Glomerular visceral epithelial cell (primary cell): Measurements from ENCODE around the gene SMARCD2.
"Not testable (repeated sequence)": the region's sequence is repeated elsewhere in the genome, so short reads cannot be mapped to it uniquely, and the experiment has no call there.

Experiments
- DNase-seq: peaks from one replicate; pipeline ENCODE4 v3.0.0-alpha.2; 2016; ENCODE audit errors: extremely low spot score

Gene SMARCD2

DNA sequence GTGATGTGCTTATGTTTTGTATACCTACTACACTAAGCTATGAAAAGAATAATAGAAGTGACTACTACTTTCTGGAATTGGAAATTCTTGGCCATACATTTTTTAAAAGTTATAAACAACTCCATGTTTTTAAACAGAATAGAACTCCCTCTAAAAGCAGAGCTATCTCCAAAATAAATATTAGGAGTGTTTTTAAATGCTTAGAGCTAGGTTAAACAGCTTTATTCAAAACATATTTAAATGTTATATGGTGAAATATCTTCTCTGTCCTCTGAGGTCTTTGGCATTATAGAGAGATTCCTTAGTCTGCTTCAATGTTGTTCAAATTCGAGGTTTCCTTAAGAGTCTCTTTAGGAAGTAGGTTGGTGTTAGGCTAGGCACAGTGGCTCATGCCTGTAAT lies 38.2 kb downstream of the SMARCD2 start:
- DNase-seq: no peak

DNA sequence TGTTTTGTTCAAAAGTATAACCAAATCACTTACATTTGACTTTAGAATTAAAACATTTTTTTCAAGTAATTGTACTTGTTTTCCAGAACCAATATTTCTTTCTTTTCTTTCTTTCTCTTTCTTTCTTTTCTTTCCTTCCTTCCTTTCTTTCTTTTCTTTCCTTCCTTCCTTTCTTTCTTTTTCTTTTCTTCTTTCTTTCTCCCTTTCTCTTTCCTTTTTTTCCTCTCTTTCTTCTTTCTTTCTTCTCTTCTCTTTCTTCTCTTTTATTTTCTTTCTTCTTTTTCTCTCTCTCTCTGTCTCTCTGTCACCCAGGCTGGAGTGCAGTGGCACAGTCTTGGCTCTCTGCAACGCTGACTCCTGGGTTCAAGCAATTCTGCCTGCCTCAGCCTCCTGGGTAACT lies 41.7 kb downstream of the SMARCD2 start:
- no peak for DNase-seq

DNA sequence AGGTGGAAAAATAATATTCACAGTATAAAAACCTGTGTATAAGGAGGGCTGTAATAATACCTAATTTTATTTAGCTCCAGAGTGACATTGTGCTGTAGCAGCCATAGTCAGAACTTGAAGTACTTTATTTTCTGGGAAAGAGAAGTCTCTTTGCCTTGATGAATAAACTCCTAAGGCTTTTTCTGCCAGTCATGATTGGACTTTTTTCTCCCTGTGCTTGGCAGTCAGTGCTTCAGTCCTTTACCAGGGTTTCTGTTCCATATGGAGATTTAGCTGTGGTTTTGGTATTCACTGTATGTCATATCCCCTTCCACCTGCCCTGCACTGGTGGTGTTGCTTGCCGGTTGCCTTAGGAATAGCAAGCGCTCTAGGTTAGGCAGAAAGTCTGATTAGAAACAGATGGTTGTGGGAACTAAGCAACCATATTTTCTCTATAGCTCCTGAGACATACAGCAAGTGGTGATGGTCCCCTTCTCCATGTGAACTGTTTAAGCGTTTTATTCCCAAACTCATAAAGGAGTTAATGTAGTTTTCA lies 43.8 kb downstream of the SMARCD2 start:
- no peak for DNase-seq

DNA sequence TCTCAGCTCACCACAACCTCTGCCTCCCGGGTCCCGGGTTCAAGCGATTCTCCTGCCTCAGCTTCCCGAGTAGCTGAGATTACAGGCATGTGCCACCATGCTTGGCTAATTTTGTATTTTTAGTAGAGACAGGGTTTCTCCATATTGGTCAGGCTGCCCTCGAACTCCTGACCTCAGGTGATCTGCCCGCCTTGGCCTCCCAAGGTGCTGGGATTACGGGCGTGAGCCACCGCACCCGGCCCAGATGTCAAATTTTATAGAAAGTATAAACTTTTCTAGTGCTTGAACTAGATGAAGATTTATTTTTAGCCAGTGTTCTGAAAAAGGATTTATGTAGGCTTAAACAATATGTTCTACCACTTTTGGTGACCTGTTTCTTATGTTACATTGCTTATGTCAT lies 46.1 kb downstream of the SMARCD2 start:
- DNase-seq: not testable (repeated sequence)

DNA sequence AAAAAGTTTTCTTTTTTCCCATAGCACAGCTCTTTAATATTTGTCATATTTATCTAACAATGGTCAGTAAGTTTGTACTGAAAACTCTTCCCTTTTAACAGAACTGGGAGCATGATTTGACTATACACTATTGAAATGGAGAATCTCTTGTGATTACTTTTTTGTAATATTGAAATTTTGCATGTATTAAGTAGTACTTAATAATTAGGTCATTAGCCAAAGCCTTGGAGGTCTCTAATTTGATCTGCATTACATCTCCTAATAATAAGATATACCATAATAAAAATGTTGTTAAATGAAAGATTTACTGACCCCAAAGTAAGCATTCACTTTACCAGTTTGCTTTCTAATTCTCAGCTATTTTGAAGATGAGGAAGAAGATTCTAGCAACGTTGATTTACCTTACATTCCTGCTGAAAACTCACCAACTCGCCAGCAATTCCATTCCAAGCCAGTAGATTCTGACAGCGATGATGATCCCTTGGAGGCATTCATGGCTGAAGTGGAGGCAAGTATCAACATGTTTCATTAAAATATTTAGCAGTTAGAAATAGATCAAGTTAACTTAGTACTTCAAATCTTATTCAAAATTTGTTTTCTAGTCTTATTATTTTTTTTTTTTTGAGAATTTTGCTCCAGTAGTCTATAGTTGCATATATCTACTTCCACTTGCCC lies 50.3 kb downstream of the SMARCD2 start:
- no peak for DNase-seq

DNA sequence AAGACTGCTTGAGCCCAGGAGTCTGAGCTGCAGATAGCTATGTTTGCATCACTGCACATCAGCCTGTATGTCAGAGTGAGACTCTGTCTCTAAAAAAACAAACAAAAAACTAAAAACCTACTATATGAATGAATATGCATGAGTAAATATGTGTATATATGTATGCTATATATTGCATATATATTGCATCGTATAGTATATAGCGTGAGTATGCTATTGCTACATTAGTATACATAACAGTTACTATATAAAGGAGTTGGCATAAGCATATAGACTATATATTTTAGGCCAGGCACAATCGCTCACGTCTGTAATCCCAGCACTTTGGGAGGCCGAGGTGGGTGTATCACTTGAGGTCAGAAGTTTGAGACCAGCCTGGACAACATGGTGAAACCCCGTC lies 52.4 kb downstream of the SMARCD2 start:
- no peak for DNase-seq

DNA sequence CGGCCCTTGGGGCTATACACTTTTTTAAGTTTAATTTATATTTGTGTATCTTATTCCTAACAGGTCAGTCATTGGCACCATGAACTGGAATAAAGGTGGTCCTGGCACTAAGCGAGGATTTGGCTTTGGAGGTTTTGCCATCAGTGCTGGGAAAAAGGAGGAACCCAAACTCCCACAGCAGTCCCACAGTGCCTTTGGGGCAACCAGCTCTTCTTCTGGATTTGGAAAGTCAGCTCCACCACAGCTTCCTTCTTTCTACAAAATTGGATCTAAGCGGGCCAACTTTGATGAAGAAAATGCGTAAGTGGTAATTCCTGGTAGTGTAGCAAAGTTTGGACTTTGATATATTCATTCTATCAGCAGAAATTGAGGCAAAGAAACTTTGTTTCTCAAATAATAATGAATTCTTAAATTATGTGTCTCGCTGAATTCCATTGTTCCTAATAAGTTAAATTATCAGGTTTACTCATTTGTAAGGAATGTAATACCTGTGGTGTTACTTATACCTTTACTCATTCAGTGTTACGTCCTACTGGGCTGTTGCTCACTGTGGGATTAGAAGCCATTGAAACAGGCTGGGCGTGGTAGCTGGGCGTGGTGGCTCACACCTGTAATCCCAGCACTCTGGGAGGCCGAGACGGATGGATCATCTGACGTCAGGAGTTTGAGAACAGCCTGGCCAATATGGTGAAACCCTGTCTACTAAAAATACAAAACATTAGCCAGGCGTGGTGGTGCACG lies 55.3 kb downstream of the SMARCD2 start:
- no peak for DNase-seq

DNA sequence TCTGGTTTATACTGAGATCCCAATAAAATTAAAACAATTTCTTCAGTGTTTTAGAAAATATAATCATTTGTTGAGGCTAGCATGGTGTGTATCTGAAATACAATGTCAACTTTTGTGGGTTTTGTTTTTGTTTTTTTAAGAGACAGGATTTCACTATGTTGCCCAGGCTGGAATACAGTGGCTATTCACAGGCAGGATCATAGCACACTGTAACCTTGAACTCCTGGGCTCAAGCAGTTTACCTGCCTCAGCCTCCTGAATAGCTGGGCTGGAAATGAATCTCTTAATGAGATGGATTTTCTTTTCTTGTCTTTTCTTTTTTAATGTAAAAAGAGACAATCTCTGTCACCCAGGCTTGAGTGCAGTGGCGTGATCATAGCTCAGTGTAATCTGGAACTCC lies 56.4 kb downstream of the SMARCD2 start:
- no peak for DNase-seq

DNA sequence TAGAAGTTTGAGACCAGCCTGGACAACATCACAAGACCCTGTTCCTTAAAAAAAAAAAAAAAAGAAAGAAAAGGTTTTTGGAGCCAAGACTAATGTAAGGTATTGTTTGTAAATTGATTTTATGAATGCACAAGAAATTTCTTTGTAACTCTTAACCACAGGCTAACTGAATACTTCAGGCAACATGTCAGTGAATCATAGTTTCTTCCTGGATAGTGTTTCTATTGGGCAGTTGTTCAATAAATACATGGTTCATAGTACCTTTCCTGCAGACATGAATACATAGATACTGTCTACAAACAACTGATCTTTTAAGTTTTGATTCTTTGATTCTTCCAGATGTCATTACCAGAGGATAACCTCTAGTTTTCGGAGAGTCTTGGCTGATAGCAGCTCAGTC lies 56.9 kb downstream of the SMARCD2 start:
- peak; percentile 3 for DNase-seq

DNA sequence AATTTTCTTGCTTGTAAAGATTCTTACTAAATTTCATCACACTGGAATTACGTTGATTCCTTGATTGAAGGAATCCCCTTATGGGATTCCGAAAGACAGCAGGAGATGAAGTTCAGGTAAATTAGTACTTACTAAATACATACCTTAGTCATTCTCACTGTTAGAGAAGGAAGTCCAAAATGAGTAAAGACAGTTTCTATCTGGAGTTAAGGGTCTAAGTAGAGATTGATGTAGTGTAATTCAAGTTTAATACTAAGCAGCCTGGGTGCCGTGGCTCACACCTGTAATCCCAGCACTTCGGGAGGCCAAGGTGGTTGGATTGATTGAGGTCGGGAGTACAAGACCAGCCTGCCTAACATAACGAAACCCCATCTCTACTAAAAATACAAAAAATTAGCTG lies 59.0 kb downstream of the SMARCD2 start:
- DNase-seq: no peak
